Lower leg skin (tissue), 4 donors: ENCODE data around the gene BUB1B. TPM values are rescaled to one million over a fixed set of nuclear protein-coding genes. Genes with fewer than 3 reads are reported as not detected.

Experiments
- DNase-seq, 2 donors: peaks; one replicate each; pipeline ENCODE4 v3.0.0-alpha.2; 2019; ENCODE audit warnings: low spot score in 2 of 2
- H3K4me3 ChIP-seq: fragments of 200-600 bp; sonication (generic); 2 replicates; pipeline ENCODE4 v1.5.1; 2017; ENCODE audit warnings: mild to moderate bottlenecking, low read depth; ENCODE audit not compliant: poor library complexity, severe bottlenecking
- CTCF ChIP-seq, 3 donors: fragments of 450-650 bp; IDR thresholded peaks; one replicate each; pipeline ENCODE4 v1.5.1; 2016; ENCODE audit warnings: antibody characterized with exemption in 3 of 3, mild to moderate bottlenecking in 3 of 3, moderate library complexity in 2 of 3
- POLR2A ChIP-seq, 2 donors: fragments of 450-650 bp; IDR thresholded peaks; one replicate each; pipeline ENCODE4 v1.6.1; 2016 to 2017; ENCODE audit warnings: antibody characterized with exemption in 2 of 2, mild to moderate bottlenecking in 1 of 2, moderate library complexity in 1 of 2
- WGBS, 2 donors: methylation state at CpG; one replicate each; pipeline ENCODE4 v1.1.5; 2018; 5-methylcytosine and 5-hydroxymethylcytosine counted together
- intact Hi-C: fragments of 100-400 bp; cut with DNase I; formaldehyde crosslinking; loops from one replicate; pipeline ENCODE4 v1.15.0; 2023; ENCODE audit warnings: low total_unique reads
- total RNA-seq, 4 donors: library from RNA; depleted of rRNA; stranded (reverse); fragments of >200 nt; gene quantifications; one replicate each; pipeline ENCODE4 v1.1.0, GENCODE V29; 2016

The BUB1B gene
- total RNA-seq, 4 donors from 2014 or later: 1.3 to 4.5 (median 2.1) TPM

DNA sequence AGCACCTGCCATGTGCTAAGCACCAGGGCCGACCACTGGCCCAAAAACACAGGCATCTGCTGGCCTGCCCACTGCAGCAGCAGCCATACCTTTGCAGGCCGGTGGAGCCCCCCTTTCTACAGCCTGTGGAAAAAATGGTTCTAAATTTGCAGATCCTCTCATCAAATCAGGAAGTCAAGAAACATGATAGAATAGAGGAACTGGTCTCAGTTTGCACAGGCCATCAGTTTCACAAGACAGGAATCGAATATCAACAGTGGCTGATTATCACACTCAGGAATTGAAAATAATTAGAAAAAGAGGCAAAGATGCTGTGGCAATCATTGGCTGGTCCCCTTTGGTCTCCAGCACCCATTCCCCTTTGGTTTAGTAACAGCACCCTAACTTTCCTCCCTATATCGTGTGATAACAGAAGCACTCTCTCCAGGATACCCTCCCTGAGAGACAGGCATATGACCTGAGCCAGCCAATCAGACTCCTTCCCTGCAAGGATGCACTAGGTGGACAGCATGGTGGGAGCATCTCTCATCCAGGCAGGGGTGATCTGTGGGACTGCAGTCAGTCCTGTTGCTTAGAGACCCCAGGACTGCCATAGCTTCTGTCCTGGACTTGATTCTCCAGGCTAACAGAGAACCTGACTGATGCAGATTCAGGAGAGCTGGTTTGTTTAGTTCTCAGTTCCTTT, 74.5 kb downstream of the BUB1B start:
- 73 to 76% methylated on average over 4 of the region's 4 CpGs for WGBS, 2 donors
- DNase-seq: no peak
- intact Hi-C loops: no loop called here

DNA sequence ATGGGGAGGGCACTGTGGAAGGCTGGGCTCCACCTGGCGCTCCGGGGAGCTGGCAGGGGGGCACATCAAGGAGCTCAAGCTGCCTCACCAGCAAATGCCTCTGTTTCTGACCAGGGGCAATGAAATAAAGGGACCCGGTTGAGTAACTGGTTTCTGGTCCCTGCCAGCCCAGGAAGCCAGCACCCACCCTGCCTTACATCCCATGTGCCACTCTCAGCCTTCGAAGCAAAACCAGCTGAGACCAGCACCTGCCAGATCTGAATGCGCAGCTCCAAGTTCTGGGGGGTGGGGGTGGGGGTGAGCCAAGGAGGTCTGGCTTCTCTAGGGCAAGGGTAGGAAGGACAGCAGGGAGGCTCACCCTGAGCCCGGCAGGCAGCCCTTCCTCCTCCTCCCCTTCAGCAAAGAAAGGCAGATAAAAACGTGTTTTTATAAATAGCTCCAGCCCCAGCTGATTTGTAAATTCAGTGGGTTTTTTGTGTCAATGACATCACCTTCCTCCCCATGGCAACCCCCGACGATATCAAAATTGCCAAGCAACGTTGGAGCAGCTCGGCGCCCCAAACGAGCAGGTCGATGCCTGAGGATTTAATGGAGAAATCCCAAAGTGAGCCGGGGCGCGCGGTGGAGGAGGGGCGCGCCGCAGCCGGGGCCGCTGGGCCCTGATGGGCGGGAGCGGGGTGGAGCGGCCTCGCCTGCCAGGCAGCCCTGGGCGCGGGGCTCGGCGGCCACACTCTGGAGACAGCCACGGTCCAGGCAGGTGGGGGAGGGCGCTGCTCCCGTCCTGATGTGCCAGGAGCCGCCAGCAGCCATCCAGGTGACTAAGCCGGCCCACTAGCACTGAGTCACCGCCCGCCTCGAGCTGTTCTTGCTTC, 77.9 kb downstream of the BUB1B start, which contains the start of gene PAK6:
PAK6 (plus strand) TSS at position 532 of the 872 bp plus-strand sequence. CDS start 25,723 bp downstream, outside the sequence.
- TF ChIP-seq POLR2A (IDR thresholded peaks at IDR 0.05) (no peak), CTCF (IDR thresholded peaks at IDR 0.05) (no peak)
- peak within 1 kb of the TSS; percentile 21 for H3K4me3 ChIP-seq
- intact Hi-C loops: no loop called here
- 5 to 6% methylated on average over 32 to 37 of the region's 39 CpGs for WGBS, 2 donors
- DNase-seq: peak; percentile 81 to 93

More for the DNA sequence above, 74.5 kb downstream of the BUB1B start:
- TF ChIP-seq POLR2A (IDR thresholded peaks at IDR 0.05) (no peak), CTCF (IDR thresholded peaks at IDR 0.05) (no peak)
- H3K4me3 ChIP-seq: no peak overlapping the region

DNA sequence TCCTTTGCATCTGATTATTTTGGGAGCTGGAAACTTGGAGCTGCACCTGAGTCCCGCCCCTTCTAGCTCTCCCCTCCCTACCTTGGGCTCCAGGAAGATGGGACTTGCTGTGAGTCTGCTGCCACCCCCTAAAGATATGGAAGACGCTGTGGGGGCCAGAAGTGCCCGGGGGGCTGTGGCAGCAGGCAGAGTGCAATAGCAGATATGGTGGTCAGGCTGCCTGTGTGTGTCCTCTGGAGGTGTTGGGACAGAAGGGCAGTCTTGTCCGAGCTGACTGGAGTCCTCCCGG, 78.5 kb downstream of the BUB1B start:
- no peak for DNase-seq
- TF ChIP-seq CTCF (IDR thresholded peaks at IDR 0.05): no peak
- TF ChIP-seq POLR2A (IDR thresholded peaks at IDR 0.05): no peak
- intact Hi-C loops: no loop called here
- 28 to 31% methylated on average over 5 of the region's 5 CpGs for WGBS, 2 donors
- peak overlapping the region; percentile 21 for H3K4me3 ChIP-seq

DNA sequence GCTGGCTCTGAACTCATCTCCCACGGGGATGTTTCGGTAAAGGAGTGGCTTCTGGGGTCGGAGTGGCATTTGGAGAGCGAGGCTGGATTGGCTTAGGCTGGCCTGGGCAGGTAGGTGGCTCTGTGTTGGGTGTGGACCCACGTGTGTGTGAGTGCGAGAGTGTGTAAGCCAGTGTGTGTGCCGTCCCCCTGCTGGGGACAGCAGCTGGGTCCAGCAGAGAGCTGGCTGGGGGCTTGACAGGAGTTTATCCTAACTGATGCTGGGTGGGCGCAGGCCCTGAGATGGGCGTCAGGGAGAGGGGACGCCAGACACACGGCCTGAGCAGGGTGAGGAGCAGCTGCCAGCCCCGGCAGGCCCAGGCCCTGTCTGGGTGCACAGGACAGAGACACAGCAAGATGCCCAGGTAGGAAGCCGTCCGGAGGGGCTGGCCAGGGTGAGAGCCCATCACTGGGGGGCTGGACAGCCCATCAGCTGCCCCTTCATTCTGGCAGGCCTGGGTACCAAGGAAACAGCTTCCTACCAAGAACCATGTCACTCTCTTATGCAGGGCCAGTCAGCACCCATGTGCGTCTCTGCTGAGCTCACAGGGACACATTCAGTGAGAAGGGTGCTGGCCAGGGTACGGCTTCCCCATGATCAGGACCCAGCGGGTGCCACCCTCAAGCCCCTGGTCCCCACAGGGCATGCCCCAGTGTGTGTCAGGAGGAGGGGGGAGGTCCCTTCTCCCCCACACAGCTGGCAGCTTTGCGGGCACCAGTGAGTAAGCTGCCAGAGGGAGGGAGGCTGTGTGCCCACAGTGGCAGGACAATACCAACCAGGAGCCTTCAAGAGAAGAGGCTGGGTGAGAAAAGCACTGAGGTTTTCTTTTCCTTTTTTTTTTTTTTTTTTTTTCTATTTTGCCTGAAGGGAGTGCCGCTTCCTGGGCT, 79.1 kb downstream of the BUB1B start:
- intact Hi-C loops: no loop called here
- H3K4me3 ChIP-seq: peak overlapping the region; percentile 21
- 48 to 60% methylated on average over 14 to 18 of the region's 19 CpGs for WGBS, 2 donors
- no peak for TF ChIP-seq CTCF (IDR thresholded peaks at IDR 0.05)
- no peak for TF ChIP-seq POLR2A (IDR thresholded peaks at IDR 0.05)
- peak in 1 of 2 donors; percentile 84 for DNase-seq

GRCh38 chr15:40240619-40241221, 79.9 kb downstream of the BUB1B start:
- no peak for TF ChIP-seq CTCF (IDR thresholded peaks at IDR 0.05)
- 64 to 75% methylated on average over 10 of the region's 10 CpGs for WGBS, 2 donors
- no peak overlapping the region for H3K4me3 ChIP-seq
- intact Hi-C loops: no loop called here
- DNase-seq: peak in 1 of 2 donors; percentile 81
